HG02623 (cell line): ENCODE data around the gene ADAMTS2.

ENCODE experiments used
- ATAC-seq: cut with Tn5 transposase; IDR thresholded peaks from one replicate; pipeline ENCODE4 v1.9.1; 2021; ENCODE audit warnings: moderate library complexity; ENCODE audit not compliant: unreplicated experiment

Gene ADAMTS2

GRCh38 chr5:179131321-179131835 is 213.9 kb downstream of the ADAMTS2 start:
- no peak for ATAC-seq

- ATAC-seq = no peak
Measured at GRCh38 chr5:179130101-179130681, 215.1 kb downstream of the ADAMTS2 start.

- ATAC-seq = no peak
Measured at GRCh38 chr5:179129607-179130071, 215.6 kb downstream of the ADAMTS2 start.

- ATAC-seq = no peak
Measured at GRCh38 chr5:179128976-179129375, 216.3 kb downstream of the ADAMTS2 start.

- ATAC-seq = no peak
Measured at GRCh38 chr5:179128041-179128365, 217.3 kb downstream of the ADAMTS2 start.

GRCh38 chr5:179127136-179128040 is 217.9 kb downstream of the ADAMTS2 start:
- no peak for ATAC-seq

GRCh38 chr5:179126506-179126991 is 218.7 kb downstream of the ADAMTS2 start:
- ATAC-seq = no peak

- no peak for ATAC-seq
Measured at GRCh38 chr5:179125789-179126505, 219.3 kb downstream of the ADAMTS2 start.

GRCh38 chr5:179124853-179125788 is 220.1 kb downstream of the ADAMTS2 start:
- no peak for ATAC-seq

- no peak for ATAC-seq
Measured at GRCh38 chr5:179124273-179124852, 220.9 kb downstream of the ADAMTS2 start.

- no peak for ATAC-seq
Measured at GRCh38 chr5:179123491-179124272, 221.6 kb downstream of the ADAMTS2 start.

- ATAC-seq = no peak
Measured at GRCh38 chr5:179123109-179123426, 222.2 kb downstream of the ADAMTS2 start.

GRCh38 chr5:179122411-179123108 is 222.7 kb downstream of the ADAMTS2 start:
- no peak for ATAC-seq

GRCh38 chr5:179121667-179122111 is 223.6 kb downstream of the ADAMTS2 start:
- no peak for ATAC-seq

- no peak for ATAC-seq
Measured at GRCh38 chr5:179120951-179121666, 224.2 kb downstream of the ADAMTS2 start.

GRCh38 chr5:179120421-179120861 is 224.8 kb downstream of the ADAMTS2 start:
- ATAC-seq = no peak

- ATAC-seq = no peak
Measured at GRCh38 chr5:179119415-179120170, 225.7 kb downstream of the ADAMTS2 start.
